NCI-H1105 treated with DMSO at 0.1 percent for 48 hours (cell line): ENCODE data around the gene KLHDC3.

Experiments
- DNase-seq: peaks from one replicate; lab custom pipeline; 2025; lab: John Stamatoyannopoulos, UW

The KLHDC3 gene

DNA sequence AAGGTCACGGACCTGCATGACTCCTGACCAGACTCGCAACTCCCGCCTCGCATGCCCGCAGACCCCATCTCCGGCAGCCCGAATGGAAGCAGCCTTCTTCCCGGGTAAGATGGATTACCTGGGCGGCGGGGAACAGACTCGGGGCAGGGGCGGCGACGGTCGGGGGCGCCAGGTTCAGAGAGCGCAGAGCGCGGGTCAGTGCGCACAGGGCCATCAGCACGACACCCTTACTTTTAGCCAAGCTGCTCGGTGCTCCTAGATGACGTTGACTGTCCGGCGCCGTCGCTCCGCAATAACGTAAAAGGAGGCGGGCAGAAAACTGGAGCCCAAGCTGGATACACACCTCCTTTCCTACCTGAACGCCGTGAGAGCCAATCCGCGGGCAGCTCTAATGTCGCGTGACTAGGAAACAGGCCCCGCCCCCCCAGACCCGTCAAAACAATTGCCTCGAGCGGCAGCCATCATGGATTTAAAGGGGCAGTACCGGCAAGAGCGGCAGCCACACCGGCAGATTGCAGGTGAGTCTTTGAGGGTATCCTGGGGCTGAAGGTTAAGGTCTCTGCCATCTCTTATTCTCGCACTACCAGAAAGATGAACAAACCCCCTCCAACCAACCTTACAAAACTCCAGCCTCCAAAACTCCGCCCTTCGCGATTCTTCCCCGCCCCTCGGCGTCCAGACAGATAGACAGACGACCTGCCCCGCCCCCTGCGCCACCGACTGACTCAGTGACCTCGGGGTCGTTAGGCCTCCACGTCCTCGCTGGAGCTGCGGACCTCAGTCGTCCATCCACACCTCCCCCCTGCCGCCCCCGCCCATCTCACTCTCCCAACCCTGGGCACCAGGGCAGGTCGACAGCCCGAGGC, 45.4 kb downstream of the KLHDC3 start, which contains the start of the genes KLC4 and MRPL2:
TSS of gene KLC4 (plus strand) at position 464 of the 866 bp plus-strand sequence. CDS start 1,705 bp downstream, outside the sequence.
TSS of gene MRPL2 (minus strand) at position 267 of the 866 bp plus-strand sequence. CDS start at position 214, 53 bp downstream.
- DNase-seq = peak; percentile 98

DNA sequence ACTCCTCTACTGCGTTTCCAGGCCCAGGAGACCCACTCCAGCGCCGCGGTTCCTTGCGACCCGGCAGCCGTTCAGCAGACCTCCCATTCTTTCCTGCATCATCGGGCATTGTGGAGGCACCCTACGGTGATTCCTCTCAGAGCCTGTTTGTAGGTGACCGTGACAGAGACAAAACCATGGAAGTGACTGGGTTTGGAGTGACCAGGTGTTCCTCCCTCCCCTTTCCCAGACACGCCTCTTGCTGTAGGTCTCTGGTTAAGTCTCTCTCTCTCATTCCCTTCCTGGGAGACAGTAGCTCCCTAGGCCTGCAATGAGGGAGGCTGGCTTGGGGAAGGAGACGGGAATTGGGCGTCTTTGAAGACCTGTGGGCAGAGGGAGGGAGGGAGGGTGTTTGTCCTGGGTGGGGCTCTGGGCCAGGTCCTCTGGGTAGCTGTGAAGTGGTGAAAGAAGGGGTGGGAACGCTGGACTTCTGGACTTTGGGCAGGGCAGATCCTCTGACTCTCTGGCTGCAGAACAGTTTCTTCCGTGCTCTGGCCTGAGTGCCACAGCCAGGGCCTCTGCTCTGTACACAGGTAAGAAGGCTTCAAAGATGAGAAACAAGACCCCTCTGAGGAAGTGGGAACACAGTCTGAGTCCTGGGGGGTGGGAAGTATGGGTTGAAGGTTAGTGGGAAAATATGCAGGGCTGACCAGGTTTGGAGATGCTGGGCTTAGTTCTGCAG, 46.1 kb downstream of the KLHDC3 start:
- DNase-seq = peak; percentile 35

DNA sequence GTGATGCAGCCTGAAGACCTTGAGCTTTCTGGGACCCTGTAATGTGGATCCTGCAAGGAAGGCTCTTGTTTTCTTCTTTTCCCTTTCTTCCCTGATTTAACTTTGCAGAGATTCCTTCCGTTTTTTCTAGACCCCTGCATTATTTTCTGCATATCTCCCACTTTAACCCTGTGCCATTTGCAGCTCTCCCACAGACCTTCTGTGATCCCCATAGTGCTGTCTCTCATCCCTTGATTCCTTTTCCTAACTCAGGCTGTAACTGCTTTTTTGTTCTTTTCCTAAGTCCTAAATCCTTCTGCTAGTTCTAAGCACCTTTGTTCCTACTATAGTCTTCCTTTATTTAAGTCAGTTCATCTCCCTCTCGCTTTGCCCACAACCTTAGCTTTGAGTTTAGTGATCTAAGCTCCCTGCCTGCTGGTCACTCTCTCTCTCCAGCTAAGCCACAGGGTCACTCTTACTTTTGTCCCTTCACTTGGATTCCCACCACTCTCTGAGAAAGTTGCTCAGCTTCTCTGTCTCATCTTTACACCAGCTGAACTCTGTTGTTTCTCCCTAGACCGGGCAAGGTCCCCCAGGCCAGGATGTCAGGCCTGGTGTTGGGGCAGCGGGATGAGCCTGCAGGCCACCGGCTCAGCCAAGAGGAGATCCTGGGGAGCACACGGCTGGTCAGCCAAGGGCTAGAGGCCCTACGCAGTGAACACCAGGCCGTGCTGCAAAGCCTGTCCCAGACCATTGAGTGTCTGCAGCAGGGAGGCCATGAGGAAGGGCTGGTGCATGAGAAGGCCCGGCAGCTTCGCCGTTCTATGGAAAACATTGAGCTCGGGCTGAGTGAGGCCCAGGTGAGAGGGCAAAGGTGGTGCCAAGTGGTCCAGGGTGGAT, 46.9 kb downstream of the KLHDC3 start:
- no peak for DNase-seq

DNA sequence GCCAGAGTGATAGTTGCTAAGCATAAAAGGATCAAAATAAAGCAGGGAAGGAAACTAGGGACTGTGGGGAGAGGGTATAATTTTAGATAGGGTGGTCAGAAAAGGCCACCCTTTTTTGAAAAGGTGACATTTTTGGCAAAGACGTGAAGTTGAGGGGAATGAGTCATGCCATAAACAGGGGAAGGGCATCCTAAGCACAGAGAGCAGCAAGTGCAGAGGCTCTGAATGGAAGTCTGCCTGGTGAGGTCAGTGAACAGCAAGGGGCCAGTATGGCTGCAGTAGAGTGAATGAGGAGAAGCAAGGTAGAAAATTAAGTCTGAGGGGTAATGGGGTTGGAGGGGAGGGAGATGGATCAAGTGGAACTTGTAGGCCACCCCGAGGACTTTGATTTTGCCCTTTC, 47.8 kb downstream of the KLHDC3 start:
- no peak for DNase-seq

DNA sequence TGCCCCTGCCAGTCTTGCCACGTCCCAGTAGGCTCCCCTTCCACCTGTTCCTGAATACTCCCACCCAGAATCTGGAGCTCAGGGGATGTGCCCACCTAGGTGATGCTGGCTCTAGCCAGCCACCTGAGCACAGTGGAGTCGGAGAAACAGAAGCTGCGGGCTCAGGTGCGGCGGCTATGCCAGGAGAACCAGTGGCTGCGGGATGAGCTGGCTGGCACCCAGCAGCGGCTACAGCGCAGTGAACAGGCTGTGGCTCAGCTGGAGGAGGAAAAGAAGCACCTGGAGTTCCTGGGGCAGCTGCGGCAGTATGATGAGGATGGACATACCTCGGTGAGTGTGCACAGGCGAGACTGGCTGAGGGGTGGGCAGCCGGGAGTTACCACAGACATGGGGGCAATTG, 48.8 kb downstream of the KLHDC3 start:
- DNase-seq = no peak

DNA sequence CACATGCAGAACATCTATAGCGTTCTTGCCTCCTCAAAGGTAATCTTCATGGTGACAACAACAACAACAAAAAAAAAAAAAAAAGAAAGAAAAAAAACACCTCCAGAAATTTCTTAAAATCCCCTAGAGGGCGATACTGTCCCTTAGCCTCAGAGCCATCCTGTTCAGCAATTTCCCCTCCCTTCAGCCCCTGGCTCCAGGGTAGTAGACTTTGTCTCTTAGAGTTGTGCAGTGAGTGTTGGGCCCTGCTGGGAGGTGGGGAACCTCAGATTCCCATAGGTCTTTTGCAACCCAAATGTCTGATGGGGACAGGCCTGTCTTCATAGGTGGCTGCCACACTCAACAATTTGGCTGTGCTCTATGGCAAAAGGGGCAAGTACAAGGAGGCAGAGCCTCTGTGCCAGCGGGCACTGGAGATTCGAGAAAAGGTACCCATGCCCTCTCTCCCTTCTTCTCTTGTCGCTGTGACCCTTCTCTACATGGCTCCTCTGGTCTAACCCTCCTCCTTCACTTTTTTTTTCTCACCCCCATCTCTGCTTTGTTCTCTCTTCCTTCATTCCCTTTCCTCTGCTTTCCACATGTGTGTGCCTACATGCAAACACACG, 56.1 kb downstream of the KLHDC3 start:
- DNase-seq = peak; percentile 54
